HEK293 (cell line): ENCODE data around the gene FEM1A.

ENCODE experiments used
- CTCF ChIA-PET: fragments of 350-600 bp; formaldehyde crosslinking; extraction: SDS; loops from one replicate; lab custom pipeline; 2021; ENCODE audit warnings: antibody characterized with exemption; lab: Yijun Ruan, JAX
- POLR2A ChIA-PET: fragments of 300-600 bp; formaldehyde crosslinking; extraction: SDS; loops from one replicate; lab custom pipeline; 2020; ENCODE audit warnings: antibody characterized with exemption, inconsistent platforms; lab: Yijun Ruan, JAX
- H3K27ac ChIP-seq: fragments of 200-500 bp; sonication (Bioruptor generic); 2 replicates; pipeline ENCODE4 v1.5.1; 2014; ENCODE audit warnings: low read depth, low read length, control low read depth, inconsistent platforms; ENCODE audit errors: extremely low read depth
- H3K36me3 ChIP-seq, 2 experiments: fragments of 200-500 bp in 1 of 2; sonication (Bioruptor generic) in 1 of 2; 1 replicate in 1 of 2; 2 replicates in 1 of 2; pipeline ENCODE4 v1.5.1; 2014 to 2017; ENCODE audit warnings: inconsistent platforms in 2 of 2, low read length in 2 of 2; ENCODE audit not compliant: control insufficient read depth in 2 of 2, insufficient read depth in 1 of 2
- H3K4me1 ChIP-seq: fragments of 200-500 bp; sonication (Bioruptor generic); 2 replicates; pipeline ENCODE4 v1.5.1; 2014; ENCODE audit warnings: mild to moderate bottlenecking, low read length, inconsistent platforms; ENCODE audit not compliant: control insufficient read depth, insufficient read depth
- H3K4me3 ChIP-seq: 2 replicates; pipeline ENCODE4 v1.5.1; 2011; ENCODE audit warnings: low read depth, mild to moderate bottlenecking, control low read depth, low read length, moderate library complexity
- H3K9me3 ChIP-seq: fragments of 200-500 bp; sonication (Bioruptor generic); 2 replicates; pipeline ENCODE4 v1.5.1; 2014; ENCODE audit warnings: low read depth, low read length, inconsistent platforms; ENCODE audit not compliant: control insufficient read depth, insufficient read depth
- BCL11B ChIP-seq: fragments of 450-650 bp; formaldehyde crosslinking; IDR thresholded peaks from 2 replicates; pipeline ENCODE4 v1.5.1; 2016; ENCODE audit warnings: low read depth, missing biosample characterization, missing genetic modification characterization
- GLI2 ChIP-seq: fragments of 450-650 bp; formaldehyde crosslinking; IDR thresholded peaks from 2 replicates; pipeline ENCODE4; 2017; ENCODE audit warnings: missing biosample characterization, missing genetic modification characterization, low read depth, borderline replicate concordance
- HOXC10 ChIP-seq: sonication (generic); formaldehyde crosslinking; IDR thresholded peaks from 2 replicates; pipeline ENCODE4 v1.8.1; 2023; ENCODE audit warnings: mild to moderate bottlenecking, missing genetic modification reagents
- MEIS1 ChIP-seq: sonication (generic); formaldehyde crosslinking; IDR thresholded peaks from 2 replicates; pipeline ENCODE4 v1.8.1; 2022; ENCODE audit warnings: missing genetic modification reagents, mild to moderate bottlenecking, borderline replicate concordance
- MZF1 ChIP-seq: fragments of 450-650 bp; formaldehyde crosslinking; IDR thresholded peaks from 2 replicates; pipeline ENCODE4 v1.5.1; 2017; ENCODE audit warnings: missing biosample characterization, missing genetic modification characterization, borderline replicate concordance
- OSR2 ChIP-seq: fragments of 450-650 bp; formaldehyde crosslinking; IDR thresholded peaks from 2 replicates; pipeline ENCODE4 v1.5.1; 2016; ENCODE audit warnings: missing biosample characterization, missing genetic modification characterization
- PRDM10 ChIP-seq: fragments of 450-650 bp; formaldehyde crosslinking; IDR thresholded peaks from 2 replicates; pipeline ENCODE4 v1.5.1; 2016; ENCODE audit warnings: missing biosample characterization, missing genetic modification characterization
- SCRT1 ChIP-seq: fragments of 450-650 bp; formaldehyde crosslinking; IDR thresholded peaks from 2 replicates; pipeline ENCODE4 v1.5.1; 2016; ENCODE audit warnings: missing biosample characterization, missing genetic modification characterization, borderline replicate concordance
- SCRT2 ChIP-seq: fragments of 450-650 bp; formaldehyde crosslinking; IDR thresholded peaks from 2 replicates; pipeline ENCODE4 v1.5.1; 2016; ENCODE audit warnings: missing biosample characterization, missing genetic modification characterization
- ZBTB1 ChIP-seq: fragments of 450-650 bp; formaldehyde crosslinking; IDR thresholded peaks from 2 replicates; pipeline ENCODE4 v1.5.1; 2016; ENCODE audit warnings: missing biosample characterization, missing genetic modification characterization
- ZFHX2 ChIP-seq: fragments of 450-650 bp; formaldehyde crosslinking; conservative IDR thresholded peaks from 2 replicates; pipeline ENCODE4 v1.5.1; 2016; ENCODE audit warnings: missing biosample characterization, missing genetic modification characterization
- ZNF146 ChIP-seq: fragments of 450-650 bp; formaldehyde crosslinking; IDR thresholded peaks from 2 replicates; pipeline ENCODE4 v1.5.1; 2016; ENCODE audit warnings: missing biosample characterization, missing genetic modification characterization
- ZNF16 ChIP-seq: fragments of 450-650 bp; formaldehyde crosslinking; IDR thresholded peaks from 2 replicates; pipeline ENCODE4 v1.5.1; 2016; ENCODE audit warnings: low read depth, missing biosample characterization, missing genetic modification characterization
- ZNF23 ChIP-seq: fragments of 450-650 bp; formaldehyde crosslinking; IDR thresholded peaks from 2 replicates; pipeline ENCODE4 v1.5.1; 2016; ENCODE audit warnings: missing biosample characterization, missing genetic modification characterization, borderline replicate concordance
- ZNF239 ChIP-seq: fragments of 450-650 bp; formaldehyde crosslinking; IDR thresholded peaks from 2 replicates; pipeline ENCODE4 v1.5.1; 2016; ENCODE audit warnings: missing biosample characterization, missing genetic modification characterization
- ZNF473 ChIP-seq: fragments of 450-650 bp; formaldehyde crosslinking; IDR thresholded peaks from 2 replicates; pipeline ENCODE4 v1.5.1; 2017; ENCODE audit warnings: missing biosample characterization, missing genetic modification characterization
- ZNF521 ChIP-seq: fragments of 450-650 bp; formaldehyde crosslinking; IDR thresholded peaks from 2 replicates; pipeline ENCODE4 v1.5.1; 2017; ENCODE audit warnings: missing biosample characterization, mild to moderate bottlenecking, missing genetic modification characterization
- ZNF623 ChIP-seq: fragments of 450-650 bp; formaldehyde crosslinking; IDR thresholded peaks from 2 replicates; pipeline ENCODE4 v1.5.1; 2016; ENCODE audit warnings: missing biosample characterization, missing genetic modification characterization
- ZNF639 ChIP-seq: fragments of 450-650 bp; formaldehyde crosslinking; IDR thresholded peaks from 2 replicates; pipeline ENCODE4 v1.5.1; 2016; ENCODE audit warnings: missing biosample characterization, missing genetic modification characterization
- ZNF645 ChIP-seq: fragments of 450-650 bp; formaldehyde crosslinking; IDR thresholded peaks from 2 replicates; pipeline ENCODE4; 2016; ENCODE audit warnings: missing biosample characterization, missing genetic modification characterization
- ZNF677 ChIP-seq: fragments of 450-650 bp; IDR thresholded peaks from 2 replicates; pipeline ENCODE4 v1.5.0; 2018; ENCODE audit warnings: missing biosample characterization, mild to moderate bottlenecking, missing genetic modification characterization, moderate library complexity
- ZNF792 ChIP-seq: fragments of 450-650 bp; formaldehyde crosslinking; IDR thresholded peaks from 2 replicates; pipeline ENCODE4 v1.5.1; 2016; ENCODE audit warnings: missing biosample characterization, missing genetic modification characterization

The FEM1A gene

GRCh38 chr19:4806384-4806783, 14.8 kb downstream of the FEM1A start:
- no peaks in the 10 kb centered on the region for H3K9me3 ChIP-seq
- H3K4me1 ChIP-seq = no peaks in the 10 kb centered on the region
- CTCF ChIA-PET = interaction anchor here (0.6 to 9.8 kb wide), 7 partner anchors 15 to 281 kb away, joined by 3 to 139 read pairs (median 4); partner anchors contain the start of gene FEM1A
- H3K27ac ChIP-seq = no peak overlapping the region
- H3K36me3 ChIP-seq = no peaks in the 10 kb centered on the region
- no peak overlapping the region for H3K4me3 ChIP-seq
- POLR2A ChIA-PET = interaction anchor here (0.6 kb wide), 1 partner anchor 36 kb away, joined by 7 read pairs; no protein-coding TSS in a partner anchor
- TF ChIP-seq ZNF623 (tag by site-specific recombination) (peak; percentile 99), SCRT2 (tag by site-specific recombination) (peak; percentile 47; the same call in 1 of the 2 replicates), ZNF645 (tag by site-specific recombination) (no peak), ZNF16 (tag by site-specific recombination) (peak; percentile 15; the same call in 1 of the 2 replicates), SCRT1 (tag by site-specific recombination) (peak; percentile 47; the same call in 1 of the 2 replicates), MZF1 (tag by site-specific recombination) (no peak)
- TF ChIP-seq, all 188 proteins: peak for 4

GRCh38 chr19:4807188-4807587, 15.7 kb downstream of the FEM1A start:
- ChIA-PET CTCF (interaction anchor here (0.6 to 9.8 kb wide), 7 partner anchors 24 to 224 kb away, joined by 3 to 139 read pairs (median 4); no protein-coding TSS in a partner anchor), POLR2A (interaction anchor here (0.6 kb wide), 1 partner anchor 35 kb away, joined by 7 read pairs; no protein-coding TSS in a partner anchor)
- H3K36me3 ChIP-seq = no peaks in the 10 kb centered on the region
- H3K9me3 ChIP-seq = no peaks in the 10 kb centered on the region
- TF ChIP-seq ZNF677 (tag by site-specific recombination) (no peak), OSR2 (tag by site-specific recombination) (no peak), GLI2 (tag by site-specific recombination) (no peak), ZNF23 (tag by site-specific recombination) (no peak), HOXC10 (no peak), ZNF239 (tag by site-specific recombination) (no peak)
- H3K4me1 ChIP-seq = no peaks in the 10 kb centered on the region
- no peak overlapping the region for H3K4me3 ChIP-seq
- H3K27ac ChIP-seq = no peak overlapping the region

GRCh38 chr19:4811328-4812131, 20.0 kb downstream of the FEM1A start:
- Histone ChIP-seq H3K9me3 (no peaks in the 10 kb centered on the region), H3K36me3 (peaks cover 0 to 2% of the 10 kb centered on the region in 2 experiments; a peak in 1 of 3 replicates), H3K4me3 (no peak overlapping the region), H3K4me1 (no peaks in the 10 kb centered on the region), H3K27ac (no peak overlapping the region)
- CTCF ChIA-PET = interaction anchor here (0.6 to 7.9 kb wide), 13 partner anchors 9 to 793 kb away, joined by 3 to 171 read pairs (median 5); no protein-coding TSS in a partner anchor
- POLR2A ChIA-PET = interaction anchor here (0.6 to 2.2 kb wide), 3 partner anchors 55 to 130 kb away, joined by 3 to 14 read pairs (median 4); partner anchors contain the start of gene PLIN3
- TF ChIP-seq MEIS1 (CRISPR knock-in tag) (no peak), PRDM10 (tag by site-specific recombination) (no peak), ZNF473 (no peak), ZNF639 (peak; percentile 47; the same call in 1 of the 2 replicates), ZNF521 (tag by site-specific recombination) (no peak), ZFHX2 (tag by site-specific recombination) (peak; percentile 44), ZNF645 (tag by site-specific recombination) (no peak), BCL11B (tag by site-specific recombination) (peak; percentile 79; the same call in 1 of the 2 replicates), ZNF146 (tag by site-specific recombination) (0 out of 2 replicates have a peak, but pooled peaks have one; percentile 1), ZNF792 (tag by site-specific recombination) (no peak), ZBTB1 (no peak)
